ENCODE data around the gene BCLAF3.

- TF ChIP-seq CSRNP2 (CRISPR knock-in tag; conservative IDR thresholded peaks at IDR 0.05; ENCODE audit: low read depth) (no peak), FOXP1 (IDR thresholded peaks at IDR 0.05) (no peak), FOXP1 (CRISPR knock-in tag; IDR thresholded peaks at IDR 0.05) (no peak), TAF1 (CRISPR knock-in tag; IDR thresholded peaks at IDR 0.05) (no peak), CTCF (CRISPR knock-in tag; IDR thresholded peaks at IDR 0.05) (no peak), NFE2 (CRISPR knock-in tag; IDR thresholded peaks at IDR 0.05) (no peak), MLX (CRISPR knock-in tag; IDR thresholded peaks at IDR 0.05) (no peak), ZNF503 (CRISPR knock-in tag; IDR thresholded peaks at IDR 0.05) (no peak), RFX5 (IDR thresholded peaks at IDR 0.05; ENCODE audit: low read depth, low read length) (no peak), HMGA1 (CRISPR knock-in tag; conservative IDR thresholded peaks at IDR 0.05) (no peak), TOE1 (CRISPR knock-in tag; IDR thresholded peaks at IDR 0.05) (no peak), SUZ12 (IDR thresholded peaks at IDR 0.05; ENCODE audit: low read depth, low read length) (no peak)
Measured at GRCh38 chrX:19956306-19956705, 34.6 kb downstream of the BCLAF3 start.
